Ascending aorta (tissue), 2 donors: ENCODE data around the gene C3orf80. TPM values are rescaled to one million over a fixed set of nuclear protein-coding genes. Genes with fewer than 3 reads are reported as not detected.

Source experiments
- DNase-seq, 2 donors: peaks; one replicate each; pipeline ENCODE4 v3.0.0-alpha.2; 2019; ENCODE audit warnings: low spot score in 2 of 2
- H3K27ac ChIP-seq, 2 donors: fragments of 200-600 bp; sonication (generic); one replicate each; pipeline ENCODE4 v1.5.1; 2016 to 2017; ENCODE audit warnings: mild to moderate bottlenecking in 1 of 2
- H3K27me3 ChIP-seq: fragments of 200-600 bp; sonication (generic); one replicate; pipeline ENCODE4 v1.5.1; 2017
- H3K36me3 ChIP-seq, 2 donors: fragments of 200-600 bp; sonication (generic); one replicate each; pipeline ENCODE4 v1.5.1; 2016
- H3K4me1 ChIP-seq, 2 donors: fragments of 200-600 bp; sonication (generic); one replicate each; pipeline ENCODE4 v1.5.1; 2016 to 2017; ENCODE audit warnings: mild to moderate bottlenecking in 1 of 2
- H3K4me3 ChIP-seq, 2 donors: fragments of 200-600 bp; sonication (generic); one replicate each; pipeline ENCODE4 v1.5.1; 2016 to 2017; ENCODE audit warnings: mild to moderate bottlenecking in 1 of 2
- H3K9me3 ChIP-seq, 2 donors: fragments of 200-600 bp; sonication (generic); one replicate each; pipeline ENCODE4 v1.5.1; 2016
- intact Hi-C: fragments of 100-400 bp; cut with DNase I; formaldehyde crosslinking; loops from one replicate; pipeline ENCODE4 v1.15.1; 2023
- total RNA-seq: library from RNA; depleted of rRNA; stranded (reverse); fragments of >200 nt; gene quantifications from one replicate; pipeline ENCODE4 v1.1.0, GENCODE V29; 2016
- TF ChIP-seq, protein P1 (sequence below), 3 experiments: fragments of 200-600 bp in 2 of 3; fragments of 450-650 bp in 1 of 3; sonication (generic) in 2 of 3; IDR thresholded peaks; one replicate each; pipeline ENCODE4 v1.5.1; 2016 to 2019; ENCODE audit warnings: antibody characterized with exemption in 3 of 3, mild to moderate bottlenecking in 1 of 3, moderate library complexity in 1 of 3

The C3orf80 gene
- total RNA-seq, 1 donor from 2014 or later, result not detected

DNA sequence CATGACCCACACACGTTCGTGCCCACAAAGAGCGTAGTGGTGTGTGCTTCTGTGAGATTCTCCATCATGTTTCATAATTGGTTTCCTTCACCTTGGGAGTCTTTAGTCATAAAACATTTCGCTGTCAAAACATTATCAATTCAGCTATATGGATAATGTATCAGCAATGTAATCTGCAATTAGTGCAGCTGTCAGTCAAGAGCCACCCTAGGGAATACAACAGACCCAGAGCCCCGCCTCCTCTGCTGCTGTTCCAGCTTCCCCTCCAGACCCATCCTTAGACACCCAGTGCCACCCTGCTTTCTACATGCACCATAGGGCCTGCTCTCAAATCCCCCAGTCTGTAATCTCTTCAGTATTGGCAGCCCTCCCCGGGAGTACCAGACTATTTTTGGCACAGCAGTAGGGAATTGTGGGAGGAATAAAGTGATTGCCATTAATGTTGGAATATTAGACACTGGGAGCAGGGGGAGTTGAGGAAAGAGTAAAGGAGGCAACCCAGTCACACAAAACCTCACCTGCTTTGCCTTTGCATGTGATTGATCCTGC is 31.5 kb upstream of the C3orf80 start:
- H3K27ac ChIP-seq, result no peak overlapping the region
- TF ChIP-seq, protein P1, sequence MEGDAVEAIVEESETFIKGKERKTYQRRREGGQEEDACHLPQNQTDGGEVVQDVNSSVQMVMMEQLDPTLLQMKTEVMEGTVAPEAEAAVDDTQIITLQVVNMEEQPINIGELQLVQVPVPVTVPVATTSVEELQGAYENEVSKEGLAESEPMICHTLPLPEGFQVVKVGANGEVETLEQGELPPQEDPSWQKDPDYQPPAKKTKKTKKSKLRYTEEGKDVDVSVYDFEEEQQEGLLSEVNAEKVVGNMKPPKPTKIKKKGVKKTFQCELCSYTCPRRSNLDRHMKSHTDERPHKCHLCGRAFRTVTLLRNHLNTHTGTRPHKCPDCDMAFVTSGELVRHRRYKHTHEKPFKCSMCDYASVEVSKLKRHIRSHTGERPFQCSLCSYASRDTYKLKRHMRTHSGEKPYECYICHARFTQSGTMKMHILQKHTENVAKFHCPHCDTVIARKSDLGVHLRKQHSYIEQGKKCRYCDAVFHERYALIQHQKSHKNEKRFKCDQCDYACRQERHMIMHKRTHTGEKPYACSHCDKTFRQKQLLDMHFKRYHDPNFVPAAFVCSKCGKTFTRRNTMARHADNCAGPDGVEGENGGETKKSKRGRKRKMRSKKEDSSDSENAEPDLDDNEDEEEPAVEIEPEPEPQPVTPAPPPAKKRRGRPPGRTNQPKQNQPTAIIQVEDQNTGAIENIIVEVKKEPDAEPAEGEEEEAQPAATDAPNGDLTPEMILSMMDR (IDR thresholded peaks at IDR 0.05), result no peak
- H3K36me3 ChIP-seq, result no peaks in the 10 kb centered on the region
- H3K4me1 ChIP-seq, result no peaks in the 10 kb centered on the region
- DNase-seq, result no peak
- no peak overlapping the region for H3K4me3 ChIP-seq
- intact Hi-C loops, result no loop called here
- H3K27me3 ChIP-seq, result no peaks in the 10 kb centered on the region
- H3K9me3 ChIP-seq, result no peaks in the 10 kb centered on the region

DNA sequence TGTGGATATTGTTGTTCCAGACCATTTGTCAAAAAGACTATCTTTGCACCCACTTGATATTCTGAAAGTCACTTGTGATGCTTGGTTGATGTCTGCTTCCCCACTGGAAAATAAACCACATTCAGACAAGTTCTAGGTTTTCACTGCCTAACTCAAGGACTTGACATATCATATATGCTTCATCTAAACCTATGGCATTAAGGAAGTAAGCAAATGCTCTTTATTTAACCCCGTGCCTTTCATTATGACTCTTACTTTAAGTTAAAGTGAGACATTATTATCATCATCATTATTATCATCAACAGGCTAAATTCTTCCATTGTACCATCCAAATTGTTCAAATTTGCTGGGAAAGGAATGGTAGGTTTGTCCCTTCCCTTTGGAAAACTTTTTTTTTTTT is 30.8 kb upstream of the C3orf80 start:
- Histone ChIP-seq H3K27me3 (no peaks in the 10 kb centered on the region), H3K9me3 (no peaks in the 10 kb centered on the region), H3K4me3 (no peak overlapping the region), H3K4me1 (no peaks in the 10 kb centered on the region), H3K36me3 (no peaks in the 10 kb centered on the region), H3K27ac (no peak overlapping the region)
- intact Hi-C loops, result no loop called here
- TF ChIP-seq, protein P1 (IDR thresholded peaks at IDR 0.05), result no peak
- DNase-seq, result no peak

DNA sequence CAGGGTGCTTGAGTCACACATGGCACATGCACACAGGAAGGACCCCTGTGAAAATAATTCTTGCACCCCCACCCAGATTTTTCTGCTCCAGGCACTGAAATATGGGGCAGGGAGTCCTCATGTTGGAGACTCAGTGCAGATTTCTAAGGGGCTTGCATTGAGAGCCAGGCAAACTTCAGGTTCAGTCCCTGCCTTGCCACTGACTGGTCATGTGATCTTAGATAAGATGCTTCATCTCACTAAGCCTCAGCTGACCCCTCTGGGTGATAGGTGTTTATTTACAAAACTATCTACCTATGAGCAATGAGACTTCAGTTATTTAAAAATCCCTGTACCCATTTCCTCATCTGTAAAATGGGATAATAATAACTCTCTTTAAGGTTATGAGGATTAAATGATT is 30.1 kb upstream of the C3orf80 start:
- DNase-seq, result no peak
- intact Hi-C loops, result no loop called here
- no peaks in the 10 kb centered on the region for H3K27me3 ChIP-seq
- no peaks in the 10 kb centered on the region for H3K4me1 ChIP-seq
- TF ChIP-seq, protein P1 (IDR thresholded peaks at IDR 0.05), result no peak
- no peak overlapping the region for H3K4me3 ChIP-seq
- H3K36me3 ChIP-seq, result no peaks in the 10 kb centered on the region
- H3K27ac ChIP-seq, result no peak overlapping the region
- no peaks in the 10 kb centered on the region for H3K9me3 ChIP-seq

DNA sequence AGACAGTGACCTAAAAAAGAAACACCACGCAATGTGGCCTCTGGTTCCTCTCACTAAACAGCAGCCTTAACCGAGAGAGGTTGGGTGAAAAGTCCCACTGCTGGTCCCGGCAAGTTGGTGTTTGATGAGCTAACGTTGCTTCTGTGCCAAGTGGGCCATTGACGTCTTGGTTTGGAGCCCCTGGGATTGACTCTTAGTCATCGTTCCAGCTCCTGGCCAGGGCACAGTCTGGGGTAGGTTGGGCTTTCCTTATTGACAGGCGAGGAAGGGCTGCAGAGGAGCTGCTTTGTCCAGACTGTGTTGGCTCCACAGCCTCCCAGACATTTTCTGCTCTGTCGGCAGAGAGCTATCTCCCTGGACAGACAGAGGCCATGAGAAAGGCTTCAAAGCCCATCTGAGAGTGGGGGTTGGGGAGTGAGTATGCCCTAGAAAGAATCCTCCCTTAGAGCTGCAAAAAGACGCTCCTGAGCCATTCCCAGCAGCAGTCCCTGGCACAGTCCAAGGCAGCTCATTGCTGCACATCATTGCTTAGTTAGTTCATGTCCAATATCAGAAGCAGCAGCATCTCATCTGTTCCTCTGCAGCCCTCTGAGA is 28.6 kb upstream of the C3orf80 start:
- no peak overlapping the region for H3K4me3 ChIP-seq
- DNase-seq, result peak in 1 of 2 donors; percentile 64
- TF ChIP-seq, protein P1 (IDR thresholded peaks at IDR 0.05), result no peak
- H3K36me3 ChIP-seq, result no peaks in the 10 kb centered on the region
- no peaks in the 10 kb centered on the region for H3K27me3 ChIP-seq
- no peak overlapping the region for H3K27ac ChIP-seq
- no peaks in the 10 kb centered on the region for H3K4me1 ChIP-seq
- intact Hi-C loops, result no loop called here
- no peaks in the 10 kb centered on the region for H3K9me3 ChIP-seq

DNA sequence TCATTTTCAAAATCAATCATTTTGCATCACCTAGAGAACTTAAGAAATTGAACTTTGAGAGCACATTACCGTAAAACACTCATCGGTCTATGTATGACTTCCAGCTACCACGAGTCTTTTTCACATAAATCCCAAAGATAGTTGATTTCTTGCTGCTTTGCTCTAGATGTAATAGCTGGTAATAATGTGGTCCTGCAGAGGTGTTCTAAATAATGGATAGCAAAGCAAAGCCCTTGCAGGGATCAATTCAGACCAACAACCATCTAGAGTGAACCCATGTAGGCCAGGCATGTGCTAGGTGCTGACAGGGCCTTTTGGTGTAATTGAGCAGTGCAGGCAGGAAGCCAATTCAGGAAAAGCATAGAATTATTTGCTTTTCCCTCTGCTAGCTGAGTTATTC is 26.1 kb upstream of the C3orf80 start:
- DNase-seq, result no peak
- Histone ChIP-seq H3K36me3 (no peaks in the 10 kb centered on the region), H3K4me3 (no peak overlapping the region), H3K9me3 (no peaks in the 10 kb centered on the region), H3K27me3 (no peaks in the 10 kb centered on the region), H3K4me1 (no peaks in the 10 kb centered on the region), H3K27ac (no peak overlapping the region)
- TF ChIP-seq, protein P1 (IDR thresholded peaks at IDR 0.05), result no peak
- intact Hi-C loops, result no loop called here
